ENCODE data around the gene PUS10.

GRCh38 chr2:61029533-61029932, 11.5 kb upstream of the PUS10 start:
- TF ChIP-seq ZNF274 (IDR thresholded peaks at IDR 0.05; ENCODE audit: low read depth, low read length) (no peak), YY1 (IDR thresholded peaks at IDR 0.05; ENCODE audit: insufficient read depth, insufficient read length) (no peak)

Measured in NT2/D1 (cell line).